Lower lobe of right lung (tissue), 2 donors: Measurements from ENCODE around the gene CPA4. TPM values are rescaled to one million over a fixed set of nuclear protein-coding genes. Genes with fewer than 3 reads are reported as not detected.

Source experiments
- ATAC-seq, 2 donors: fragments of 200-7000 bp; cut with Tn5 transposase; one replicate each; pipeline ENCODE4 v1.9.1; 2020 to 2022; ENCODE audit warnings: mild to moderate bottlenecking in 2 of 2, moderate library complexity in 2 of 2
- DNase-seq: peaks from one replicate; pipeline ENCODE4 v3.0.0-alpha.2; 2020
- H3K27ac ChIP-seq: fragments of 200-600 bp; one replicate; pipeline ENCODE4 v1.8.0; 2022
- H3K27me3 ChIP-seq: fragments of 200-600 bp; one replicate; pipeline ENCODE4 v1.8.0; 2022; ENCODE audit warnings: low read depth
- H3K36me3 ChIP-seq: fragments of 200-600 bp; one replicate; pipeline ENCODE4 v1.8.0; 2022; ENCODE audit warnings: mild to moderate bottlenecking
- H3K4me1 ChIP-seq: fragments of 200-600 bp; one replicate; pipeline ENCODE4 v1.8.0; 2022
- H3K4me3 ChIP-seq: fragments of 200-600 bp; one replicate; pipeline ENCODE4 v1.8.0; 2022; ENCODE audit warnings: mild to moderate bottlenecking
- H3K9me3 ChIP-seq: fragments of 200-600 bp; one replicate; pipeline ENCODE4 v1.8.0; 2022
- CTCF ChIP-seq: fragments of 200-600 bp; IDR thresholded peaks from one replicate; pipeline ENCODE4 v1.8.0; 2022; ENCODE audit warnings: antibody characterized with exemption, mild to moderate bottlenecking
- intact Hi-C: fragments of 100-400 bp; cut with DNase I; formaldehyde crosslinking; loops from one replicate; pipeline ENCODE4 v1.11.0; 2022
- total RNA-seq: library from RNA; stranded (reverse); fragmentation: NEBNext Ultra II Directional; extraction: Animal tissue kit (Norgen Biotek cat#: 25700); gene quantifications from one replicate; pipeline ENCODE4 v1.2.1, GENCODE V29; 2021
- donor health status: DM: no; HTN: yes; CAD: no; lungs with severe emphysema.

Gene CPA4
- total RNA-seq, 1 donor from 2014 or later = not detected

GRCh38 chr7:130332259-130333053 is 39.5 kb downstream of the CPA4 start:
- Histone ChIP-seq H3K4me3 (no peak overlapping the region), H3K27me3 (no peaks in the 10 kb centered on the region), H3K27ac (no peak overlapping the region), H3K4me1 (no peaks in the 10 kb centered on the region), H3K36me3 (no peaks in the 10 kb centered on the region), H3K9me3 (no peaks in the 10 kb centered on the region)
- TF ChIP-seq CTCF = no peak
- ATAC-seq (no peak), DNase-seq (no peak)
- intact Hi-C loops = no loop called here

DNA sequence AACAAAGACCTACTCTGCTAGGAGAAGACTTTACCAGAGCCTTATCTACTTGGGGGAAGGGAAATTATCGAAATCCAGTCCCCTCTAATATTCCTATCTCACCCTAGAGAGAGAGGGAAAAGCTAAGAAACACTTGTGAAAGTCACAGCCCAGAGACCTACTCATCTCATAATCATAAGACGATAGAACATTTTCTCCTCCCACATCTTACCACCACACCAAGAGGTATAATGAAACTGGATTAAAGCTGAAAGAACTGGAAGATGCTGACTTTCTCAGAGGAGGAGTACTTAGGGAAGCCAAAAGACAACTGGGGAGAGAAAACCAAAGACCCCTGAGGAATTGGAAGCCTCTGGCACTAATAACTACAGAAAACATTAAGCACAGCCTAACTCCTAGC is 40.9 kb downstream of the CPA4 start:
- Histone ChIP-seq H3K9me3 (no peaks in the 10 kb centered on the region), H3K36me3 (no peaks in the 10 kb centered on the region), H3K4me1 (no peaks in the 10 kb centered on the region), H3K4me3 (no peak overlapping the region), H3K27ac (no peak overlapping the region), H3K27me3 (no peaks in the 10 kb centered on the region)
- intact Hi-C loops = no loop called here
- no peak for ATAC-seq
- no peak for TF ChIP-seq CTCF
- no peak for DNase-seq

- intact Hi-C loops = no loop called here
- no peak for ATAC-seq
These were observed 41.3 kb downstream of the CPA4 start for GRCh38 chr7:130334274-130334673.

GRCh38 chr7:130337410-130337971 is 44.5 kb downstream of the CPA4 start:
- DNase-seq (no peak), ATAC-seq (no peak)
- Histone ChIP-seq H3K4me3 (no peak overlapping the region), H3K4me1 (no peaks in the 10 kb centered on the region), H3K27ac (no peak overlapping the region), H3K9me3 (no peaks in the 10 kb centered on the region), H3K27me3 (no peaks in the 10 kb centered on the region), H3K36me3 (no peaks in the 10 kb centered on the region)
- intact Hi-C loops = no loop called here
- TF ChIP-seq CTCF = no peak

More at GRCh38 chr7:130334274-130334673, 41.3 kb downstream of the CPA4 start:
- TF ChIP-seq CTCF = no peak
- H3K4me1 ChIP-seq = no peaks in the 10 kb centered on the region
- no peaks in the 10 kb centered on the region for H3K9me3 ChIP-seq
- no peak overlapping the region for H3K4me3 ChIP-seq
- H3K36me3 ChIP-seq = no peaks in the 10 kb centered on the region
- no peaks in the 10 kb centered on the region for H3K27me3 ChIP-seq
- DNase-seq = no peak
- no peak overlapping the region for H3K27ac ChIP-seq

- H3K36me3 ChIP-seq = no peaks in the 10 kb centered on the region
- H3K27me3 ChIP-seq = no peaks in the 10 kb centered on the region
- H3K9me3 ChIP-seq = no peaks in the 10 kb centered on the region
- no peak for DNase-seq
- ATAC-seq = no peak
- intact Hi-C loops = no loop called here
- TF ChIP-seq CTCF = no peak
- no peaks in the 10 kb centered on the region for H3K4me1 ChIP-seq
- H3K4me3 ChIP-seq = no peak overlapping the region
- no peak overlapping the region for H3K27ac ChIP-seq
These were observed 45.3 kb downstream of the CPA4 start for GRCh38 chr7:130338233-130338632.
